KOPT-K1 (cell line): Measurements from ENCODE around the gene PPM1L.

Experiments used
- H3K27ac ChIP-seq: fragments of 200-600 bp; sonication (generic); 2 replicates; pipeline ENCODE4 v1.5.1; 2016; ENCODE audit warnings: antibody characterized with exemption, mild to moderate bottlenecking, low read depth, low read length; ENCODE audit not compliant: poor library complexity, severe bottlenecking
- H3K36me3 ChIP-seq: fragments of 200-600 bp; sonication (generic); 2 replicates; pipeline ENCODE4 v1.5.1; 2017; ENCODE audit warnings: antibody characterized with exemption, mild to moderate bottlenecking, low read length, moderate library complexity; ENCODE audit not compliant: insufficient read depth
- H3K9me3 ChIP-seq: fragments of 200-600 bp; sonication (generic); 2 replicates; pipeline ENCODE4 v1.5.1; 2017; ENCODE audit warnings: antibody characterized with exemption, low read length, mild to moderate bottlenecking; ENCODE audit not compliant: insufficient read depth, poor library complexity, severe bottlenecking

PPM1L gene

GRCh38 chr3:160837394-160837980 lies 81.5 kb downstream of the PPM1L start:
- Histone ChIP-seq H3K9me3 (no peaks in the 10 kb centered on the region), H3K36me3 (no peaks in the 10 kb centered on the region), H3K27ac (no peak overlapping the region)

GRCh38 chr3:160840590-160840989 lies 84.6 kb downstream of the PPM1L start:
- H3K9me3 ChIP-seq: no peaks in the 10 kb centered on the region
- H3K27ac ChIP-seq: no peak overlapping the region
- H3K36me3 ChIP-seq: no peaks in the 10 kb centered on the region

GRCh38 chr3:160841455-160841854 lies 85.4 kb downstream of the PPM1L start:
- Histone ChIP-seq H3K27ac (no peak overlapping the region), H3K36me3 (no peaks in the 10 kb centered on the region), H3K9me3 (no peaks in the 10 kb centered on the region)

GRCh38 chr3:160842021-160843005 lies 86.3 kb downstream of the PPM1L start:
- no peak overlapping the region for H3K27ac ChIP-seq
- no peaks in the 10 kb centered on the region for H3K36me3 ChIP-seq
- no peaks in the 10 kb centered on the region for H3K9me3 ChIP-seq

GRCh38 chr3:160851629-160852210 lies 95.7 kb downstream of the PPM1L start:
- Histone ChIP-seq H3K9me3 (no peaks in the 10 kb centered on the region), H3K27ac (no peak overlapping the region), H3K36me3 (no peaks in the 10 kb centered on the region)

GRCh38 chr3:160852856-160853255 lies 96.8 kb downstream of the PPM1L start:
- Histone ChIP-seq H3K36me3 (no peaks in the 10 kb centered on the region), H3K27ac (no peak overlapping the region), H3K9me3 (no peaks in the 10 kb centered on the region)

GRCh38 chr3:160856450-160856849 lies 100.4 kb downstream of the PPM1L start:
- no peaks in the 10 kb centered on the region for H3K9me3 ChIP-seq
- no peaks in the 10 kb centered on the region for H3K36me3 ChIP-seq
- no peak overlapping the region for H3K27ac ChIP-seq

- Histone ChIP-seq H3K36me3 (no peaks in the 10 kb centered on the region), H3K27ac (no peak overlapping the region), H3K9me3 (no peaks in the 10 kb centered on the region)
Observed at GRCh38 chr3:160857476-160858119, 101.6 kb downstream of the PPM1L start.

GRCh38 chr3:160860346-160860745 lies 104.3 kb downstream of the PPM1L start:
- no peak overlapping the region for H3K27ac ChIP-seq
- no peaks in the 10 kb centered on the region for H3K36me3 ChIP-seq
- H3K9me3 ChIP-seq: no peaks in the 10 kb centered on the region

- H3K36me3 ChIP-seq: no peaks in the 10 kb centered on the region
- no peak overlapping the region for H3K27ac ChIP-seq
- H3K9me3 ChIP-seq: no peaks in the 10 kb centered on the region
Observed at GRCh38 chr3:160869825-160870224, 113.8 kb downstream of the PPM1L start.

GRCh38 chr3:160870327-160870726 lies 114.3 kb downstream of the PPM1L start:
- H3K9me3 ChIP-seq: no peaks in the 10 kb centered on the region

GRCh38 chr3:160874736-160875135 lies 118.7 kb downstream of the PPM1L start:
- no peaks in the 10 kb centered on the region for H3K9me3 ChIP-seq
- H3K36me3 ChIP-seq: no peaks in the 10 kb centered on the region
- no peak overlapping the region for H3K27ac ChIP-seq

More at GRCh38 chr3:160870327-160870726, 114.3 kb downstream of the PPM1L start:
- no peak overlapping the region for H3K27ac ChIP-seq
- H3K36me3 ChIP-seq: no peaks in the 10 kb centered on the region

- Histone ChIP-seq H3K9me3 (no peaks in the 10 kb centered on the region), H3K27ac (no peak overlapping the region), H3K36me3 (no peaks in the 10 kb centered on the region)
Observed at GRCh38 chr3:160876643-160877042, 120.6 kb downstream of the PPM1L start.

GRCh38 chr3:160879859-160880258 lies 123.8 kb downstream of the PPM1L start:
- Histone ChIP-seq H3K9me3 (no peaks in the 10 kb centered on the region), H3K27ac (no peak overlapping the region), H3K36me3 (no peaks in the 10 kb centered on the region)

- no peaks in the 10 kb centered on the region for H3K36me3 ChIP-seq
- no peak overlapping the region for H3K27ac ChIP-seq
- H3K9me3 ChIP-seq: no peaks in the 10 kb centered on the region
Observed at GRCh38 chr3:160883373-160883772, 127.3 kb downstream of the PPM1L start.
